ENCODE measurements around the gene VPS45.
"Not testable (repeated sequence)": the region's sequence is repeated elsewhere in the genome, so short reads cannot be mapped to it uniquely, and the experiment has no call there.

VPS45 gene

GRCh38 chr1:150053926-150054325 lies 13.7 kb upstream of the VPS45 start:
- no peaks in the 10 kb centered on the region for H3K27me3 ChIP-seq (ENCODE audit: insufficient read depth, low read length)
- no peaks in the 10 kb centered on the region for H3K36me3 ChIP-seq (ENCODE audit: insufficient read depth, low read depth, low read length)
- H3K9me3 ChIP-seq (ENCODE audit: insufficient read depth, low read depth, low read length), result no peaks in the 10 kb centered on the region
- no peak overlapping the region for H3K4me3 ChIP-seq (ENCODE audit: low read length)
- H3K4me1 ChIP-seq (ENCODE audit: insufficient read depth, low read length), result peaks cover 4% of the 10 kb centered on the region
- H3K9ac ChIP-seq (ENCODE audit: low read depth, low read length), result no peak overlapping the region
- no peak overlapping the region for H3K27ac ChIP-seq (ENCODE audit: low read length)

GRCh38 chr1:150055507-150055906 lies 12.1 kb upstream of the VPS45 start:
- H3K9me3 ChIP-seq (ENCODE audit: insufficient read depth, low read depth, low read length); H3K27ac ChIP-seq (ENCODE audit: low read length); H3K36me3 ChIP-seq (ENCODE audit: insufficient read depth, low read depth, low read length); H3K4me3 ChIP-seq (ENCODE audit: low read length); H3K27me3 ChIP-seq (ENCODE audit: insufficient read depth, low read length); H3K4me1 ChIP-seq (ENCODE audit: insufficient read depth, low read length); H3K9ac ChIP-seq (ENCODE audit: low read depth, low read length): not testable (repeated sequence)

- H3K27ac ChIP-seq (ENCODE audit: low read length), result no peak overlapping the region
- no peak overlapping the region for H3K9ac ChIP-seq (ENCODE audit: low read depth, low read length)
- no peaks in the 10 kb centered on the region for H3K9me3 ChIP-seq (ENCODE audit: insufficient read depth, low read depth, low read length)
- H3K4me3 ChIP-seq (ENCODE audit: low read length), result no peak overlapping the region
- H3K36me3 ChIP-seq (ENCODE audit: insufficient read depth, low read depth, low read length), result no peaks in the 10 kb centered on the region
- no peaks in the 10 kb centered on the region for H3K27me3 ChIP-seq (ENCODE audit: insufficient read depth, low read length)
- H3K4me1 ChIP-seq (ENCODE audit: insufficient read depth, low read length), result no peaks in the 10 kb centered on the region
These were observed 11.2 kb upstream of the VPS45 start for GRCh38 chr1:150056407-150056806.

DNA sequence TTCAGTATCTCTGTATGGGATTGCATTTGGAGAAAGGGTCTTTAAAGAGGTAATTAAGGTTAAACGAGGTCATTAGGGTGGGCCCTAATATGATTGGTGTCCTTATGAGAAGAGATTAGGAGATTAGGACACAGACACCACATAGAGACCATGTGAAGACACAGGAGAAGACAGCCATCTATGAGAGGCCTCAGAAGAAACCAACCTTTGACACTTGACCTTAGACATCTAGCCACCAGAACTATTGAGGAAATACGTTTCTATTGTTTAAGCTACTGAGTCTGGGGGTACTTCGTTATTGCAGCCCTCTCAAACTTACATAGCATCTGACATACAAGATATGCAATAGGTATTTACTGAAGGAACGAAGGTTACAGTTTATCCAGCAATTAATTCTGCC lies 7.3 kb upstream of the VPS45 start:
- Histone ChIP-seq H3K9me3 (ENCODE audit: insufficient read depth, low read depth, low read length) (no peaks in the 10 kb centered on the region), H3K27ac (ENCODE audit: low read length) (no peak overlapping the region), H3K4me1 (ENCODE audit: insufficient read depth, low read length) (no peaks in the 10 kb centered on the region), H3K4me3 (ENCODE audit: low read length) (no peak overlapping the region), H3K9ac (ENCODE audit: low read depth, low read length) (no peak overlapping the region), H3K27me3 (ENCODE audit: insufficient read depth, low read length) (no peaks in the 10 kb centered on the region), H3K36me3 (ENCODE audit: insufficient read depth, low read depth, low read length) (no peaks in the 10 kb centered on the region)

GRCh38 chr1:150061632-150062101 lies 5.9 kb upstream of the VPS45 start:
- Histone ChIP-seq H3K9me3 (ENCODE audit: insufficient read depth, low read depth, low read length) (no peaks in the 10 kb centered on the region), H3K27ac (ENCODE audit: low read length) (no peak overlapping the region), H3K4me1 (ENCODE audit: insufficient read depth, low read length) (no peaks in the 10 kb centered on the region), H3K4me3 (ENCODE audit: low read length) (no peak overlapping the region), H3K27me3 (ENCODE audit: insufficient read depth, low read length) (no peaks in the 10 kb centered on the region), H3K9ac (ENCODE audit: low read depth, low read length) (no peak overlapping the region), H3K36me3 (ENCODE audit: insufficient read depth, low read depth, low read length) (no peaks in the 10 kb centered on the region)

DNA sequence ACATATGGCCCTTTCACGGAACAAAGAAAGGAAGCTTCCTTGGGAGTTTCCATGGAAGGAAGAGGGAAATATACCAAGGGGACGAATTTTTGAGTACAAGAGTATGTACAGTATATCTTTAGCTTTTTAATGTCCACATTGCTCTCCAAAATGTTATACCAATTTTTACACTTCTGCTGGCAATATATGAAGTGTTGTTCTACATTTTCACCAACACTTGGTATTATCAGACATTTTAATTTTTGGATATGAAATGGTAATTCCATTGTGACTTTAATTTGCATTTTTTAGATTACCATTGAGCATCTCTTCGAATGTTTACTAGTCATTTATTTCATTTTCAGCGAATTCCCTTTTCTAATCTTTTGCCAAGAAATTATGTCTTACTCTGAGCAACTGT lies 5.5 kb upstream of the VPS45 start:
- Histone ChIP-seq H3K9ac (ENCODE audit: low read depth, low read length) (no peak overlapping the region), H3K4me1 (ENCODE audit: insufficient read depth, low read length) (no peaks in the 10 kb centered on the region), H3K36me3 (ENCODE audit: insufficient read depth, low read depth, low read length) (no peaks in the 10 kb centered on the region), H3K27ac (ENCODE audit: low read length) (no peak overlapping the region), H3K9me3 (ENCODE audit: insufficient read depth, low read depth, low read length) (no peaks in the 10 kb centered on the region), H3K4me3 (ENCODE audit: low read length) (no peak overlapping the region), H3K27me3 (ENCODE audit: insufficient read depth, low read length) (no peaks in the 10 kb centered on the region)

DNA sequence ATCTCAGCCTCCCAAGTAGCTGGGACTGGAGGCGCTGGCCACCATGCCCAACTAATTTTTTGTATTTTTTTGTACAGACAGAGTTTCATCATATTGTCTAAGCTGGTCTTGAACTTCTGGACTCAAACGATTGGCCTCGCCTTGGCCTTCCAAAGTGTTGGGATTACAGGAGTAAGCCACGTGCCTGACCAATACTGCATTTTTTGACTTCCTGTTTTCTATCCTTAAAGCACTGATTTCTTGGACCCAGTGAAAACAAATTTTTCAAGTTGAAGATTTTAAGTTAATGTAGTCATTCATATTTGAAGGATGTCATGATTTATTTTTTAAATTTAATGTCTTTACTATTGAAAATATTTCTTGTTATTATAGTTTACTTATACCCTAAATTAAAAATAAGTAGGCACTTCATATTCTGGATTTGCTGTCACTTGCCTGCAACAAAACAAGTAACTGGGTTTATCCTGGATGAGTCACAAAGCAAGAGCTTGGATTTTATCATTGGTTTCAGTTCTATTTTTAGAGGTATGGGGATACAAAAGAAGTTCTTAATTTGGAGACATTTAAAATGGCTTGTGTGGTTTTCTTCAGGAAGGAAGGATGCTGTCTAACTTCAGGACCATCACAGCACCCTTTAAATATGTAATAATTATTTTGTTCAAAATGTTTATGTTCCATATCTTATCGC lies 2.2 kb upstream of the VPS45 start:
- H3K9ac ChIP-seq (ENCODE audit: low read depth, low read length), result no peak overlapping the region
- H3K27ac ChIP-seq (ENCODE audit: low read length), result no peak overlapping the region
- H3K4me1 ChIP-seq (ENCODE audit: insufficient read depth, low read length), result peaks cover 5% of the 10 kb centered on the region; the same call in 1 of the 2 replicates
- H3K27me3 ChIP-seq (ENCODE audit: insufficient read depth, low read length), result no peaks in the 10 kb centered on the region
- peaks cover 7% of the 10 kb centered on the region; the same call in 1 of the 2 replicates for H3K36me3 ChIP-seq (ENCODE audit: insufficient read depth, low read depth, low read length)
- no peaks in the 10 kb centered on the region for H3K9me3 ChIP-seq (ENCODE audit: insufficient read depth, low read depth, low read length)
- no peak overlapping the region for H3K4me3 ChIP-seq (ENCODE audit: low read length)

GRCh38 chr1:150066328-150066727 lies 1.2 kb upstream of the VPS45 start:
- peak overlapping the region; percentile 90 for H3K4me3 ChIP-seq (ENCODE audit: low read length)
- H3K36me3 ChIP-seq (ENCODE audit: insufficient read depth, low read depth, low read length), result peaks cover 7% of the 10 kb centered on the region; the same call in 1 of the 2 replicates
- no peaks in the 10 kb centered on the region for H3K27me3 ChIP-seq (ENCODE audit: insufficient read depth, low read length)
- H3K27ac ChIP-seq (ENCODE audit: low read length), result peak overlapping the region; percentile 93
- peaks cover 5% of the 10 kb centered on the region; the same call in 1 of the 2 replicates for H3K4me1 ChIP-seq (ENCODE audit: insufficient read depth, low read length)
- H3K9ac ChIP-seq (ENCODE audit: low read depth, low read length), result peak overlapping the region; percentile 95
- no peaks in the 10 kb centered on the region for H3K9me3 ChIP-seq (ENCODE audit: insufficient read depth, low read depth, low read length)

GRCh38 chr1:150066838-150067183 lies 765 bp upstream of the VPS45 start:
- H3K27ac ChIP-seq (ENCODE audit: low read length), result peak overlapping the region; percentile 93
- peak overlapping the region; percentile 90 for H3K4me3 ChIP-seq (ENCODE audit: low read length)
- H3K36me3 ChIP-seq (ENCODE audit: insufficient read depth, low read depth, low read length), result peaks cover 8% of the 10 kb centered on the region
- peak overlapping the region; percentile 95 for H3K9ac ChIP-seq (ENCODE audit: low read depth, low read length)
- peaks cover 5% of the 10 kb centered on the region; the same call in 1 of the 2 replicates for H3K4me1 ChIP-seq (ENCODE audit: insufficient read depth, low read length)
- H3K27me3 ChIP-seq (ENCODE audit: insufficient read depth, low read length), result no peaks in the 10 kb centered on the region
- H3K9me3 ChIP-seq (ENCODE audit: insufficient read depth, low read depth, low read length), result no peaks in the 10 kb centered on the region

GRCh38 chr1:150068109-150068435 lies 496 bp downstream of the VPS45 start:
- Histone ChIP-seq H3K4me3 (ENCODE audit: low read length) (peak overlapping the region; percentile 90), H3K4me1 (ENCODE audit: insufficient read depth, low read length) (peaks cover 5% of the 10 kb centered on the region; the same call in 1 of the 2 replicates), H3K36me3 (ENCODE audit: insufficient read depth, low read depth, low read length) (peaks cover 16% of the 10 kb centered on the region), H3K9ac (ENCODE audit: low read depth, low read length) (peak overlapping the region; percentile 95; the same call in 1 of the 2 replicates), H3K9me3 (ENCODE audit: insufficient read depth, low read depth, low read length) (no peaks in the 10 kb centered on the region), H3K27ac (ENCODE audit: low read length) (no peak overlapping the region), H3K27me3 (ENCODE audit: insufficient read depth, low read length) (no peaks in the 10 kb centered on the region)

DNA sequence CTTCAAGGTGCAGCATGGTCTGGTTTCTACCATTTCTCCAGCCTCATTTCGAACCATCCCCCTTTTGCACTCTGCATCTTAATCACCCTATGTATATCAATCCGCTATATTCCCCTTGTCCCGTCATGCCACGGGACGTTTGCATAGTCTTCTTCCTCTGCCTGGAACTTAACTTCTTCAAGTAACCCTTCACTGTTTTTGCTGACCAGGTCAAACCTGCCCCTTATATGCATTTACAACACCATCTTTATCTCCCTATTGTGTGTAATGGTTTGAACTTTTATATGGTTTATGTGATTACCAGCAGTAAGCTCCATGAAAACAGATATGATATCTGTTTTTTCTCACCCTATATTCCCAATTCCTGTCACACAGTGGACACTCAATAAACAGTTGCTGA lies 2.3 kb downstream of the VPS45 start:
- H3K4me1 ChIP-seq (ENCODE audit: insufficient read depth, low read length), result peaks cover 5% of the 10 kb centered on the region; the same call in 1 of the 2 replicates
- no peak overlapping the region for H3K4me3 ChIP-seq (ENCODE audit: low read length)
- H3K36me3 ChIP-seq (ENCODE audit: insufficient read depth, low read depth, low read length), result peaks cover 26% of the 10 kb centered on the region
- H3K9ac ChIP-seq (ENCODE audit: low read depth, low read length), result no peak overlapping the region
- no peak overlapping the region for H3K27ac ChIP-seq (ENCODE audit: low read length)
- no peaks in the 10 kb centered on the region for H3K9me3 ChIP-seq (ENCODE audit: insufficient read depth, low read depth, low read length)
- H3K27me3 ChIP-seq (ENCODE audit: insufficient read depth, low read length), result no peaks in the 10 kb centered on the region

DNA sequence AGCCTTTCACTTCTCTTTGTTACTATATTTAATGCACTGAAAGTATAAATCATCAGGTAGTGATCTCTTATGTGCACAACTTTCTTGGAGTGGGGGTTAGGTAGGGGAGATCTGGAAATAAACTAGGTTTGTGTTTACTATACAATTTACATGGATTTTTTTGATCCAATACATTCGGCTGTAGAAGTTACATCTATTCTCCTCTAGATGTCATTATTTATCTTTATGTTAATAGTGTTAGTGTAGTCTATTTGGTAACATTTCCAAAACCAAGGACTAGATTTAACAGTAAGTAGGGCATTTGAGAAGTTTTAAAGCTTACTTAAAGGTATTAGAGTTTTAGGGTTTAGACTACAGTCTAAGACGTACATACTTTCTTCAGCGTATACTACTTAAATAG lies 5.4 kb downstream of the VPS45 start:
- Histone ChIP-seq H3K9ac (ENCODE audit: low read depth, low read length) (no peak overlapping the region), H3K9me3 (ENCODE audit: insufficient read depth, low read depth, low read length) (no peaks in the 10 kb centered on the region), H3K27me3 (ENCODE audit: insufficient read depth, low read length) (no peaks in the 10 kb centered on the region), H3K4me1 (ENCODE audit: insufficient read depth, low read length) (peaks cover 5% of the 10 kb centered on the region; the same call in 1 of the 2 replicates), H3K4me3 (ENCODE audit: low read length) (no peak overlapping the region), H3K27ac (ENCODE audit: low read length) (no peak overlapping the region), H3K36me3 (ENCODE audit: insufficient read depth, low read depth, low read length) (peaks cover 52% of the 10 kb centered on the region)

Measured in iPS-20b (cell line).